Sigmoid colon (tissue), 7 donors: ENCODE measurements around the gene ISL2. TPM values are rescaled to one million over a fixed set of nuclear protein-coding genes. Genes with fewer than 3 reads are reported as not detected.
"Not testable (repeated sequence)": the region's sequence is repeated elsewhere in the genome, so short reads cannot be mapped to it uniquely, and the experiment has no call there.

Source experiments
- DNase-seq: peaks from one replicate; pipeline ENCODE4 v3.0.0-alpha.2; 2019
- H3K27ac ChIP-seq, 4 donors: fragments of 200-600 bp; sonication (generic); one replicate each; pipeline ENCODE4 v1.5.1; 2016 to 2019; ENCODE audit warnings: mild to moderate bottlenecking in 1 of 4
- H3K27me3 ChIP-seq, 3 donors: fragments of 200-600 bp; sonication (generic); one replicate each; pipeline ENCODE4 v1.5.1; 2019; ENCODE audit warnings: mild to moderate bottlenecking in 1 of 3
- H3K36me3 ChIP-seq, 4 donors: fragments of 200-600 bp; sonication (generic); one replicate each; pipeline ENCODE4 v1.5.1; 2016 to 2019
- H3K4me1 ChIP-seq, 4 donors: fragments of 200-600 bp; sonication (generic); one replicate each; pipeline ENCODE4 v1.5.1; 2017 to 2019
- H3K4me3 ChIP-seq, 4 donors: fragments of 200-600 bp; sonication (generic); one replicate each; pipeline ENCODE4 v1.5.1; 2017 to 2019; ENCODE audit warnings: mild to moderate bottlenecking in 2 of 4, moderate library complexity in 1 of 4
- H3K9me3 ChIP-seq, 4 donors: fragments of 200-600 bp in 3 of 4; sonication (generic) in 3 of 4; one replicate each; pipeline versions ENCODE4 v1.5.1 to v1.6.1; 2013 to 2019
- EP300 ChIP-seq, 4 donors: sonication (generic); formaldehyde crosslinking; IDR thresholded peaks; one replicate each; pipeline ENCODE4 v1.6.1; 2017; ENCODE audit warnings: antibody characterized with exemption in 4 of 4
- POLR2A ChIP-seq, 2 donors: fragments of 450-650 bp; IDR thresholded peaks; one replicate each; pipeline ENCODE4 v1.6.1; 2016; ENCODE audit warnings: antibody characterized with exemption in 2 of 2, mild to moderate bottlenecking in 2 of 2, moderate library complexity in 2 of 2
- POLR2AphosphoS5 ChIP-seq, 4 donors: sonication (generic); formaldehyde crosslinking; IDR thresholded peaks; one replicate each; pipeline ENCODE4 v1.6.1; 2017; ENCODE audit warnings: antibody characterized with exemption in 4 of 4
- WGBS, 2 donors: extraction: QIAGEN DNeasy Blood & Tissue Kit; methylation state at CpG; one replicate each; pipeline ENCODE4 v1.1.7; 2013; 5-methylcytosine and 5-hydroxymethylcytosine counted together
- intact Hi-C: fragments of 100-400 bp; cut with DNase I; formaldehyde crosslinking; loops from one replicate; pipeline ENCODE4 v1.15.1; 2023
- polyA plus RNA-seq, 3 donors: library from polyadenylated mRNA; stranded (reverse); fragments of 200-250 nt; gene quantifications; one replicate each; pipeline ENCODE4 v1.2.3, GENCODE V29; 2013
- total RNA-seq, 4 donors: library from RNA; depleted of rRNA; stranded (reverse); fragments of >200 nt; gene quantifications; one replicate each; pipeline ENCODE4 v1.1.0, GENCODE V29; 2016
- TF ChIP-seq, protein P1 (sequence below), 4 experiments: fragments of 450-650 bp in 3 of 4; fragments of 200-600 bp in 1 of 4; IDR thresholded peaks; one replicate each; pipeline ENCODE4 v1.5.1; 2016 to 2019; ENCODE audit warnings: antibody characterized with exemption in 4 of 4, mild to moderate bottlenecking in 3 of 4, moderate library complexity in 2 of 4
- donor health status: healthy with polysubstance abuse.
- donor health status: Bipolar disorder and iron deficiency.
- donor health status: healthy.

The ISL2 gene
- total RNA-seq (1 to 10 TPM; 2.2 to 6.4 (median 2.8) TPM), polyA plus RNA-seq (1 to 10 TPM in 1 of 3 donors, under 1 TPM in 1, not detected in 1; 0.52 to 2.4 TPM)

DNA sequence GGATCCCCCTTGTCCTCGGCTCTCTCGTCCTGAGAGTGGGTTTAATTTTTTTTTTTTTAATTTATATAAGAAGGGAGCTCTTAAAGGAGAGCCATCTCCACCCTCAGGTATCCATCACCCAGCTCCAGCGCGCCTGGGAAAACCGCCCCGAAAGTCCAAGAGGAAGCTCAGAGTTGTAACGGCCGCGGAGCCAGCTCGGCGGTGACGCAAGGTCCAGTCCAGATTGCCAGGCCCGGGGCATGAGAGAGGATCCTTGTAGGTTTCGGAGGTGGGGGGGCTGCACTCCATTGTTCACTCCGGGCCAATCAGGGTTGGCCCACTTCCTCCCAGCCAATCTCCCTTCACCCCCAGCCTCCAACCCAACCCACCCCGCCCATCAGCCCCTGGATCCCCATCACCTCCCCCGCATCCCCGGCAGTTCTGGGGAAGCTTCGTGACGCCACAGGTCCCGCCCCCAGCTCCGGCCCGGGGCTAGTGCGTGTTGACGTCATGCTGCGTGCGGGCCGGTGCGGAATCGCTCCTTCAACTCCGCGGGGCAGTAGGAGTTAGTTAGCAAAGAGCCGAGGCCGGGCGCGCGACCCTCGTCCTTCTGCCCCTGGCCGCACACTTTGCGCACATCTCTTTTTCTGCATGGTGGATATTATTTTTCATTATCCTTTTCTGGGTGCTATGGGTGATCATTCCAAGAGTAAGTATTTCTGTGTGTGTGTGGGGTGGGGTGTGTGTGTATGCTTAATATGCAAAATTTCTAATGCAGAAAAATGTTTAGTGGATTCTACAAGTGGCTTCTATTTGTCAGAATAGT, at the start of gene ISL2:
Gene ISL2, plus strand, starts transcription at position 520 of the 805 bp plus-strand sequence. Its CDS starts 111 bp downstream, at position 631.
- DNase-seq: peak; percentile 97
- TF ChIP-seq, protein P1, sequence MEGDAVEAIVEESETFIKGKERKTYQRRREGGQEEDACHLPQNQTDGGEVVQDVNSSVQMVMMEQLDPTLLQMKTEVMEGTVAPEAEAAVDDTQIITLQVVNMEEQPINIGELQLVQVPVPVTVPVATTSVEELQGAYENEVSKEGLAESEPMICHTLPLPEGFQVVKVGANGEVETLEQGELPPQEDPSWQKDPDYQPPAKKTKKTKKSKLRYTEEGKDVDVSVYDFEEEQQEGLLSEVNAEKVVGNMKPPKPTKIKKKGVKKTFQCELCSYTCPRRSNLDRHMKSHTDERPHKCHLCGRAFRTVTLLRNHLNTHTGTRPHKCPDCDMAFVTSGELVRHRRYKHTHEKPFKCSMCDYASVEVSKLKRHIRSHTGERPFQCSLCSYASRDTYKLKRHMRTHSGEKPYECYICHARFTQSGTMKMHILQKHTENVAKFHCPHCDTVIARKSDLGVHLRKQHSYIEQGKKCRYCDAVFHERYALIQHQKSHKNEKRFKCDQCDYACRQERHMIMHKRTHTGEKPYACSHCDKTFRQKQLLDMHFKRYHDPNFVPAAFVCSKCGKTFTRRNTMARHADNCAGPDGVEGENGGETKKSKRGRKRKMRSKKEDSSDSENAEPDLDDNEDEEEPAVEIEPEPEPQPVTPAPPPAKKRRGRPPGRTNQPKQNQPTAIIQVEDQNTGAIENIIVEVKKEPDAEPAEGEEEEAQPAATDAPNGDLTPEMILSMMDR (IDR thresholded peaks at IDR 0.05): no peak
- TF ChIP-seq POLR2A (IDR thresholded peaks at IDR 0.05) (peak in 1 of 2 donors; percentile 38), POLR2AphosphoS5 (IDR thresholded peaks at IDR 0.05) (peak; percentile 18 to 79 (median 64)), EP300 (IDR thresholded peaks at IDR 0.05) (no peak)
- Histone ChIP-seq H3K27ac (peak within 1 kb of the TSS; percentile 50 to 75 (median 59)), H3K27me3 (peaks cover 51 to 84% (median 76%) of the 10 kb centered on the region in 3 donors), H3K9me3 (no peaks in the 10 kb centered on the region), H3K36me3 (no peaks in the 10 kb centered on the region), H3K4me1 (peaks cover 0 to 54% (median 41%) of the 10 kb centered on the region in 4 donors), H3K4me3 (peak within 1 kb of the TSS; percentile 18 to 50 (median 42))
- WGBS, 2 donors: 2 to 3% methylated on average over 40 of the region's 40 CpGs
- intact Hi-C loops: loop anchor here (1.0 kb wide), 1 partner anchor 25 kb away; the partner anchor contains the start of gene ETFA

DNA sequence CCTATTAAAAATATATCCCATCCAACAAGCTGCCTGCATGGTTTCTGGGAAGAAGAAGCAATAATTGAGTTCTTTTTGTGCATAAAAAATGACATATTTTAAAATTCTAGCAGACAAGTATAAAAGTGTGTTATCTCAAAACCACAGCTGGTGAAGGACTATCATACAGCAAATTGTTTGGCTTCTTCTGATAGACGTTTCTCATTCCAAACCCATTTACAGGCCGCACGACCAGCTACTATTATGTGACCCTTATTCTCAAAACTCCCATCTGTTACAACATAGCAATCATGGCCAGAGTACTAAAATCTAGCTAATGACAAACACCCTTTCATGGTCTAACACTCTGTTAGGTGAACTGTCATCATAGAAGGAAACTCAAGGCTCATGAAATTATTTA, 47.0 kb upstream of the ISL2 start:
- no peak for TF ChIP-seq POLR2AphosphoS5 (IDR thresholded peaks at IDR 0.05)
- no peak for TF ChIP-seq POLR2A (IDR thresholded peaks at IDR 0.05)
- TF ChIP-seq, protein P1 (IDR thresholded peaks at IDR 0.05): no peak
- no peak for TF ChIP-seq EP300 (IDR thresholded peaks at IDR 0.05)
- peaks cover 0 to 17% (median 0%) of the 10 kb centered on the region in 4 donors for H3K4me1 ChIP-seq
- H3K27me3 ChIP-seq: no peaks in the 10 kb centered on the region
- intact Hi-C loops: no loop called here
- no peak overlapping the region for H3K4me3 ChIP-seq
- peaks cover 0 to 33% (median 12%) of the 10 kb centered on the region in 4 donors for H3K36me3 ChIP-seq
- H3K9me3 ChIP-seq: no peaks in the 10 kb centered on the region
- DNase-seq: no peak
- WGBS, 2 donors: 77 to 79% methylated on average over 3 of the region's 3 CpGs
- no peak overlapping the region for H3K27ac ChIP-seq

DNA sequence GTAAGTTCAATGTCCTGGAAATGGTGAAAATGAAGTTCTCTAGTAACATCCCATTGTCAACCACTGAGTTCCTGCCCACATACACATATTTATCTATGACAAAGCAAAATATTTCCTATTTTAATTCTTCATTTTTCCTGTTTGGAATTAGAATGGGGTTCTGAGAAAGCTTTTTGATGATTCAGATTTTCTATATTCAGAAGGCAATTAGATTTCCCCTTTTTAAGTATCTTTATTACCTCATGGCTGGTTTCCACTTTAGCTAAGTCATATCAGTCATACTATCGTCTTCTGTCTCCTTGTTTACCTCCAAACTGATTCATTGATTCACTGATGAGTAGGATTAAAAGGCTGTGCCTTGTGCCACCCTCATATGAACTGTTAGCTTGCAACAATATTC, 43.2 kb upstream of the ISL2 start:
- TF ChIP-seq POLR2AphosphoS5 (IDR thresholded peaks at IDR 0.05) (no peak), POLR2A (IDR thresholded peaks at IDR 0.05) (no peak), EP300 (IDR thresholded peaks at IDR 0.05) (no peak)
- TF ChIP-seq, protein P1 (IDR thresholded peaks at IDR 0.05): no peak
- H3K9me3 ChIP-seq: no peaks in the 10 kb centered on the region
- H3K36me3 ChIP-seq: no peaks in the 10 kb centered on the region
- intact Hi-C loops: no loop called here
- no peaks in the 10 kb centered on the region for H3K27me3 ChIP-seq
- 64 to 65% methylated on average over 1 of the region's 1 CpG for WGBS, 2 donors
- peaks cover 0 to 20% (median under 1%) of the 10 kb centered on the region in 4 donors for H3K4me1 ChIP-seq
- H3K4me3 ChIP-seq: no peak overlapping the region
- no peak for DNase-seq
- H3K27ac ChIP-seq: no peak overlapping the region

DNA sequence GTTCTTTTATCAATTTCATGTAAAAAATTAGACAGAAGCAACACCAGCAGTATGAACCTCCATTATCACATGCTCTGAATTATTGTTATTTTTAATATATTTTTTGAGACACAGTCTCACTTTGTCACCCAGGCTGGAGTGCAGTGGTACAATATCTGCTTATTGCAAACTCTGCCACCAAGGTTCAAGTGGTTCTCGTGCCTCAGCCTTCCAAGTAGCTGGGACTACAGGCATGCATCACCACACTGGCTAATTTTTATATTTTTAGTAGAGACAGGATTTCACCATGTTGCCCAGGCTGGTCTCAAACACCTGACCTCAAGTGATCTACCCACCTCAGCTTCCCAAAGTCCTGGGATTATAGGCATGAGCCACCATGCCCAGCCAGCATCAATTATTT, 42.1 kb upstream of the ISL2 start:
- H3K27ac ChIP-seq, H3K9me3 ChIP-seq, intact Hi-C loops, DNase-seq, H3K36me3 ChIP-seq, H3K4me3 ChIP-seq, H3K27me3 ChIP-seq: not testable (repeated sequence)
- 92 to 98% methylated on average over 1 of the region's 1 CpG for WGBS, 2 donors
- peaks cover 0 to 20% (median 3%) of the 10 kb centered on the region in 4 donors for H3K4me1 ChIP-seq

DNA sequence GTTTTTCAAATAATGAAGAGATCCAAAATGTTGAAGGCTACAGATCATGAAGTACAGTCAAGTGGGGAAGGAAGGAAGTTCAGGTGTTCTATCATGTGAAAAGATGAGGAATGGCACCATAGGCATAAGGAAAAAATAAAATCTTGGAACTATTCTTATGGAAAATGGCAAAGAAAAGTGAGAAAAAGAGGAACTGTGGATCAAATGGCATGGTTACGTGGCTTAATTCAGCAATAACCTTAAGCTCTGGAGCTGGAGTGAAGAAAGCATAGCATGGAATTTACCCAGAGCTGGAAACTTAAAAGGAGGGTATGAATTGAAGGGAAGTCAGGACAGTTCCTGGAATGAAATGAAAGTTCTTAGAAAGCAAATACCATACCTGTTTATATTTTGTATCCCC, 39.7 kb upstream of the ISL2 start:
- intact Hi-C loops: no loop called here
- Histone ChIP-seq H3K9me3 (no peaks in the 10 kb centered on the region), H3K36me3 (no peaks in the 10 kb centered on the region), H3K4me3 (no peak overlapping the region), H3K27ac (no peak overlapping the region), H3K27me3 (no peaks in the 10 kb centered on the region), H3K4me1 (peaks cover 0 to 22% (median 3%) of the 10 kb centered on the region in 4 donors)
- 97% methylated on average over 1 of the region's 1 CpG for WGBS, 2 donors
- DNase-seq: no peak
- TF ChIP-seq EP300 (IDR thresholded peaks at IDR 0.05): no peak
- TF ChIP-seq POLR2A (IDR thresholded peaks at IDR 0.05): no peak
- no peak for TF ChIP-seq POLR2AphosphoS5 (IDR thresholded peaks at IDR 0.05)
- TF ChIP-seq, protein P1 (IDR thresholded peaks at IDR 0.05): no peak

DNA sequence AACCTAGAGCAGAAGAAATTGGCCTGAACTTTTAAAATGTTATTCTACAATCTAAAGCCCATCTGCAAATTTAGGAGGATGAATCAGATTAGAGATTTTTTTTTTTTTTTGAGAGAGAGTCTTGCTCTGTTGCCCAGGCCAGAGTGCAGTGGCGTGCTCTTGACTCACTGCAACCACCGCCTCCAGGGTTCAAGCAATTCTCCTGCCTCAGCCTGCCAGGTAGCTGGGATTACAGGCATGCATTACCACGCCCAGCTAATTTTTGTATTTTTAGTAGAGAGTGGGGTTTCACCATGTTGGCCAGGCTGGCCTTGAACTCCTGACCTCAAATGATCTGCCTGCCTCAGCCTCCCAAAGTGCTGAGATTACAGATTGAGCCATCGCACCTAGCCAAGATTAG, 38.6 kb upstream of the ISL2 start:
- H3K36me3 ChIP-seq, intact Hi-C loops, H3K4me3 ChIP-seq, H3K27me3 ChIP-seq, DNase-seq, H3K9me3 ChIP-seq, H3K27ac ChIP-seq: not testable (repeated sequence)
- H3K4me1 ChIP-seq: peaks cover 0 to 25% (median 6%) of the 10 kb centered on the region in 4 donors
- WGBS, 2 donors: 89 to 96% methylated on average over 4 of the region's 4 CpGs
